Fibroblast of skin of left quadriceps (primary cell): Measurements from ENCODE around the gene NANOS1.
"Not testable (repeated sequence)": the region's sequence is repeated elsewhere in the genome, so short reads cannot be mapped to it uniquely, and the experiment has no call there.

Experiments
- DNase-seq, 2 experiments: peaks; one replicate each; pipeline ENCODE4 v3.0.0-alpha.2; 2013; ENCODE audit warnings: low read depth in 2 of 2

NANOS1 gene

DNA sequence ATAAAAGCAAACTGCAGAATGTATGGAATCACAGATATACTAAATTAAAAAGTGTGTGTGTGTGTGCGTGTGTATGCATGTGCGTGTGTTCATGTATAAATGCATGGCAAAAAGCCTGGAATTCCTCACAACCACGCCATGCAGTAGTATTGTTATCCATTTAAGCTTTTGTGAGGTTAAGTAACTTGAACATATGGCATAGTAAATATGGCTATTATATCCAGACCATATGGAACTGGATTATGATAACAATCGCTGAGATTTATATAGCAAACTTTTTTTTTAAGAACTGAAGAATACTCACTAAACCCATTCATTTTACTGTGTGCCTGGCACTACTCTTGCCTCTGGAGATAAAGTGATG, 22.3 kb upstream of the NANOS1 start:
- DNase-seq: no peak

DNA sequence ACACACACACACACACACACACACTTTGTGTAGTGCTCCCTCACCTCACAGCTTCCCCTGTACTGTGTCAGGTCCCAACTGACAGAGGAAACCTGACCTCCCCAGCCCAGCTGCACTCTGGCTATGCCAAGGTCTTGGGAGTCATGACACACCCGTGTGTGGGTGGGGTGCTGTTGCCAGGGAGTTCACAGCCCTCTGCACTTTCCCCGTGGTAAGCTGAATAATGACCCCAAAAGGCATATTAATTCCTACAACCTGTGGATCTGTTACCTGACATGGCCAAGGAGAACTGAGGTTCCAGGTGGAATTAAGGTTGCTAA, 8.9 kb upstream of the NANOS1 start:
- DNase-seq: no peak

DNA sequence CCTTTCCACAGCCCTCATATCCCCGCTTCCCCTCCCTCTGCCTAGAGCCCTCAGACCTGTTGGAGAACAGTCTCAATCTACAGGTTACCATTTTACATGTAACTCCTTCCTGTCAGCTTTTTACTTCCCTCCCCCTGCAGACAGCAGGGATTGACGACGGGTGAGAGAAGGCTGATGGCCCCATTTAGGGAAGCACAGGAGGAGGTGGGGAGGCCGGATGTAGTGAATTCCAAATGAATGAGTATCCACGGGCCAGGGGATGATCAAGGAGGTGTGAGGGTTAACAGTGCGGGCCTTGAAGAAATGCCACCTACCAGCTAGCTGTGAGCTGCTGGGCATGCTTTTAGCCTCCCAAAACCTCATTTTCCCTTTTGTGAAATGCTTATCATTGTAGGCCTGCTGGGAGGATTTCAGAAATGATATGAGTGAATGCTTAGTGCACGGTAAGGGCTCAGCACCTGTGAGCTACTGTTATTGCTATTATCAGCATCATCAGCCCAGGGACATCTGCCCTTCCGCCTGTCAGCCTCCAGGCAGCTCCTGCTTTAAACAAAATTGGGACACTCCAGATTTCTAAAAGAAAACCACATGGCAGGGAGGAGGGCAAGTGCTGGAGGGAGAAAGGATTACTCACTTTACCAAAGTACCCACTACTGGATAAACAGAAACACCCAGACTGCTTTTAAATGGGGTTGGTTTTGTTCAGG, 6.5 kb upstream of the NANOS1 start:
- peak in 1 of 2 experiments; percentile 31 for DNase-seq

DNA sequence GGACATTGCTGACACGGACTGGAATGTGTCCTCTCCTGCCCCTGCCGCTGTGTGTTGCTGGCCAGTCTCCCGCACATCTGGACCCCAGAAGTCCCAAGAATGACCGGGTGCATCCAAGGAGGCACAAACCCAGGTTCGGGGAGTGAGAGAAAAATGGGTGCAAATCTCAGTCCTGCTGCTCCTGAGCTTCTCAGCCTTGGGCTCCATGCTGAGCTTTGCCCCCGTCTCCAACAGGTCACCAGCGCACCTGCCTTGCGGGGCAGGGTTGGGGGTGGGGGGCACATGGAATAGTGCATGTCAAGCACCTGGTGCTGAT, 6.0 kb upstream of the NANOS1 start:
- no peak for DNase-seq

DNA sequence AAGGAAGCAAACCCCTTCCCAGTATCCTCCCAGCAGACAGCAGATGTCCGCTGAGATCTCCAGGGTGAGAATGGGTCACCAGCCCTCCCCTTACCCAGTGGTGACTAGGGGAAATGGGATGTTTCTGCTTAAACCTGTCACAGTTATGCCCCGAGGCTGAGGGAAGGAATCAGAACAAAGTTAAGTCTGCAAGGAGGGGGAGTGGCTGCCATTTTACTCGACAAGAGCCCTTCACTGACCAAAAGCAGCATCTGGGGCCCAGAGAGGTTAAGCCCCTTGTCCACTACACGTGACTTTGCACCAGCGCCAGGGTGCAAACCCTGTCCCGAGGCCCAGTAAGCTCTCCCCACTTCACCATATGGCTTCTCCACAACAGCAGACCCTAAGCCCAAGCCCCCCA, 4.6 kb upstream of the NANOS1 start:
- DNase-seq: no peak

DNA sequence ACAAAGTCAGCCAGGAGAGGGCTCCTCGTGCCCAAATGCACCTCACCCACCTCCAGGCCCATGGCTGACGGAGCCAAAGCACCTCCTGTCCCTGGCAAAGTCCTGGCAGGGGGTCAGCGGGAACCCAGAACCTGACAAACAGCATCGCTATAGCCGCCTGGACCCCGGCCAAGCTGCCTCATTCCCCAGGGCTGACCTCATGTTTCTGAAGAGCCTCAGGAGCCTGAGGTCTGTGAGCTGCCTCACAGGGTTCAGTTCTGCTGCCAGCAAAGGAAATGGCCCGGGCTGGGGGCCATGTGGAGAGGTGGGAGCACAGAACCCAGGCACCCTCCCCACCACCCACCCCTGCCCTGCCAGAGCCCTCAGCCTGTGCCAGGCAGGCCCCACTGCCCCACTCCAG, 4.2 kb upstream of the NANOS1 start:
- peak; percentile 35 to 40 for DNase-seq

DNA sequence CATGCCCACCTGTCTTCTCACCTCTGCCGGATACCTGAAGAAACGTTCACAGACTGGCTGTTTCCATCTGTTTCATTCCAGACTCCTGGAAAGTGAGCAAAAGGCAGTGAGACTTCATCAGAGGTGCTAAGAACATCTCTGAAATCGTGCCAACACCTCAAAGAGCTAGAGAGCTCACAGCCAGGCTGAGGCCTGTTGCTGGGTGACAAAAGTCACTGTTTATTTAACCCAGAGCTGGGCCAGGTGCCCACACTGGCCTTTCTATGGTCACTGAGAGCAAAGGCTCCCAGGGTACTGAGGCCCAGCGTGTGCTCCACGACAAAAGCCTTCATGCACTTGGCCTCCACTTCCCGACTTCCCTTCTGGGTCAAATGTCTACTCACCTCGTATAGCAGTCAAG, 3.7 kb upstream of the NANOS1 start:
- DNase-seq: no peak

DNA sequence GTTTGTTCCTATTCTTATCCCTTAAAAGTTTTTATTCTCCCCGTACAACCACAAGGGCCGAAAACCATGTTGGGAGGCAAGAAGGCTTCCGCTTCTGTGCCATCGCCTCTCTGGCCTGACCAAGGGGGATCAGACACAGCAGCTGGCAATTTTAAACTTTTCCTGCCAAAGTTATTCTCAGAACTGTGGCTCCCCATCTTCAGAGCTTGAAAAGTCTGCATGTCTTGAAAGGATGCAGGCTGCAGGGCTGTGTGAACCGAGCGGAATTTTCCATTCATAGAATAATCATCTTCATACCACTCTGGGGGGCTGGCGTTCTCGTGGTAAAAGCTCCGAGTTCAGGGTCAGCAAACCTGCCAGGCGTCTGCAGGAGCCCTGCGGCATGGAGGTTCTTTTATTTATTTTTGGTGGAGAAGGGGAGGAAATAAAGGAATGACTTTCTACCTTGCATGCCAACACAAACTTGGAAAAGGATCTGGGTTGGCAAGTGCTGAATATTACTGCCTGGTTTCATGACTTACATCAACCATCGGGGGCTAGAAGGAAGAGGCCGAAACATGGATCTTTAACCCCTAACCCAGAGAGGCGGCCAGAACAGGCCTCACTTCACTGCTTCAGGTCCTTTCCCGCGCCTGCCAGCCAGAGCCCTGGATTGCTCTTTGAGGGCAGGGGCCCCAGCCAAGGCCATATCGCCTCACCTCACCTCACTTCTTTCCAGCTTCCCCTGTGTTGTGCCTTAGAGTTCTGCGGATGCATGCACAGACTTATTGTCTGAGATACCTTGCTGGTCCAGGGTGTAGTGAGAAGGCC, 3.0 kb upstream of the NANOS1 start:
- DNase-seq: no peak

DNA sequence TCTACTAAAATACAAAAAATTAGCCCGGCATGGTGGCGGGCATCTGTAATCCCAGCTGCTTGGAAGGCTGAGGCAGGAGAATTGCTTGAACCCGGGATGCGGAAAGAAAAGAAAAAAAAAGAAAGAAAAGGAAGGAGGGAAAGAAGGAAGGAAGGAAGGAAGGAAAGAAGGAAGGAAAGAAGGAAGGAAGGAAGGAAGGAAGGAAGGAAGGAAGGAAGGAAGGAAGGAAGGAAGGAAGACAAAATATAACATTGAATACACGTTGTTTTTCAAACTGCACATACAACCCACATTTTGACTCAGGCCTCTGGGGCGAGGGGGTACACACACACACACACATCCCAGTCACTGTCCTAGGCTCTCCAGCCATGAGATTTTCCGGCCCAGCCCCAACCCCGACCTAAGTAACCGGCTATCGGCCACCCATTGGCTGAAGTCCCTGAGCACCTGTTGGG, 1.0 kb upstream of the NANOS1 start:
- not testable (repeated sequence) for DNase-seq

DNA sequence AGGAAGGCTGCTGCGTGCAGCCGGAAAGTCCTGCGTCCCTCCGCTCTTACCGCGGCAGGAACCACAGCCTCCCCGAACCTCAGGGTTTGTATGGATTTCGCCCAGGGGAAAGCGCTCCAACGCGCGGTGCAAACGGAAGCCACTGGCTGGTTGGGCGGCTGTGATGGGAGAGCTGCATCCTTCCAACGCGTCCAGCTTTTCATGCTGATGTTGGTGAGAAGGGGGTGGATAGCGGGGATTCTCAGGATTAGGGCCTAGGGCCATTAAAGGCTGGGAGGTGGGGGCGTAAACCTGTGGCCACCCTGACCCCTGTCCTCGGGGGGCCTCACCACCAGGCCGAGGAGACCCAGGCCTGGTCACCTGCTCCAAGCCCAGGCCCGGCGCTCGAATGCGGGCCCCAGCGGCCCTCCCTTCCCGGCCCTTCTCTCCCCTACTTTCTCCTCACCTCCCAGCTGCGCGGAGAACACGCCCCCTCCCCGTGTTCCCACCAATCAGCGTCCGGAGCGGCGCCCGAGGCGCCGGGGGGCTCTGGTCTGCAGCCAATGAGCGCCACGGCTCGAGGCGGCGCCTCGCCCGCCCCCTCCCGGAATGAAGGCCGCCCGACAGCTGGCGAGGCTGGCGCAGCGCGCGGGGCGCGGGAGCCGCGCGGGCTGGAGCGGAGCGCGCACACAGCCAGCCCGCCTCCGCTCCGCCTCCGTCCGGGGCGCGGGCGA, 458 bp upstream of the NANOS1 start:
- peak; percentile 64 to 68 for DNase-seq

DNA sequence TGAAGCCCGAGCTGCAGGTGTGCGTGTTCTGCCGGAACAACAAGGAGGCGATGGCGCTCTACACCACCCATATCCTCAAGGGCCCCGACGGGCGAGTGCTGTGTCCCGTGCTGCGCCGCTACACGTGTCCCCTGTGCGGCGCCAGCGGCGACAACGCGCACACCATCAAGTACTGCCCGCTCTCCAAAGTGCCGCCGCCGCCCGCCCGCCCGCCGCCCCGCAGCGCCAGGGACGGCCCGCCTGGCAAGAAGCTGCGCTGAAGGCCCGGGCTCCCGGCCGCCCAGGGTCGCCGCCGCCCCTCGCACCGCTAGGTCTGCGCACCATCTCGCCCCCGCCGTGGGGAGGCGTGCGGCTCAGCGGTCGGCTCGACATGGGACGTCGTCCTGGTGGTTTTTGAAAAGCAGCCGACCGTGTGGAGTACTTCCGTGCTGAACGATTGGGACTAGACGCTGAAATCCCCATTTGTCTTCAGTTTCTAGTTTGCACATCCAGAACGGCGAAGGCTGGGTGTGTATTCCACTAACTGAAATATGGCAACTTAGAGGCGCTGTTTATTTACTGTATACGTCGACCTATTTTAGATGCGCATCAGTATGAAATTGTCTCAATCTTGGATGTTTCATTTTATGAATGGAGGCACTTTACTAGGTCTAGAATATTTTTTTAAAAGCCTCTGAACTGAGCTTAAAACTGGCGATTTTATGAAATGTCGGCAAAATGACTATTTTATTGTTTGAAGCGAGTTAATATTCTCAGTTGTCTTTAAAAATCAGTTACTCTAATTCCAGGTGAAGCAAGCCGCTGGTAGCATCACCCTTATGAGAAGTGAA, 1.1 kb downstream of the NANOS1 start:
- DNase-seq: no peak

DNA sequence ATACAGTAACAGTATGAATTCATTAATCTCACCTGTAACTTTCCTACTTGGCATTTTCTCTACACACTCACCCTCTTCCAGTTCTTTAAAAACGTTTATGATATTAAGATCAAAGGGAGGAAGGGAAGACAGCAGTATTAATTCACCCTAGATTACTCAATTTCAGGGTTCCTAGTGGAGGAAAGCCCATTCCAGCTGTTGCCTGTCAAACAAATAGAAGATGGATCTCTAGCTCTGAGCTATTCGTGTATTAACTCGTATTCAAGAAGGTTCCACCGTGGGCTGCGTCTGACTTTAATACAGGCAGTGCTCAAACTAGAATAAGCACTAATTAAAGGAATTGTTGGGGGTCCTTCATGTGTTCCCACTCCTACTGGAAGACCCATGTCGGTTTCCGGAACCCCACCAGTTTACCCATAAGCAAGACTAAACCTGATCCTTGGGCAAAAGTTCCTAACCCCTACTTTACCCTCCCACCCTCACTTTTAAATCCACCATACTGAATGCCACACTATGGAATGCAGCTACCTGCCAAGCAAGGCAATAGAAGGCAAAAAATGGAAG, 2.1 kb downstream of the NANOS1 start:
- DNase-seq: no peak

DNA sequence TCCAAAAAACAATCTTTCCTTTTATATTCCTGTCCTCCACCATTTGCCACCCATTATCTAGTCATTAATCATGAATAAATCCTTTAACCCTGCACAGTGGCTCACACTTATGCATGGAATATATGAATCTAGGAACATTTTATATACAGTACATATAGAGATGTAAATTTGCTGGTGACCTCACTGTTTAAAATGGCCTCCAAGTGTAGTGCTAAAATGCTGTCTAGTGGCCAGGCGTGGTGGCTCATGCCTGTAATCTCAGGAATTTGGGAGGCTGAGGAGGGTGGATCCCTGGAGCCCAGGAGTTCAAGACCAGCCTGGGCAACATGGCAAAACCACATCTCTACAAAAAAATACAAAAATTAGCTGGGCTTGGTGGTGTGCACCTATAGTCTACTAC, 9.6 kb downstream of the NANOS1 start:
- DNase-seq: no peak

DNA sequence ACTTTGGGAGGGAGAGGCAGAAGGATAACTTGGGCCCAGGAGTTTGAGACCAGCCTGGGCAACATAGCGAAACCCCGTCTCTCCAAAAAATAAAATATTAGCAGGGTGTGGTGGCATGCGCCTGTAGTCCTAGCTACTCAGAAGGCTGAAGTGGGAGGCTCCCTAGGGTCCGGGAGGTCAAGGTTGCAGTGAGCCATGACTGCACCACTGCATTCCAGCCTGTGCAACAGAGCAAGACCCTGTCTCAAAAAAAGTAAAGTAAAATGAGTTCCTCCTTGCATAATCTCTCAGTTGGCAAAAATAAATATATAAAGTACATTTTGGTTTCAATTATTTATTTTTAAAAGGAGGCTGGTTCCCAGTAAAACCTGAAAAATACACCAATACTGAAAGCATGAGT, 11.8 kb downstream of the NANOS1 start:
- no peak for DNase-seq

DNA sequence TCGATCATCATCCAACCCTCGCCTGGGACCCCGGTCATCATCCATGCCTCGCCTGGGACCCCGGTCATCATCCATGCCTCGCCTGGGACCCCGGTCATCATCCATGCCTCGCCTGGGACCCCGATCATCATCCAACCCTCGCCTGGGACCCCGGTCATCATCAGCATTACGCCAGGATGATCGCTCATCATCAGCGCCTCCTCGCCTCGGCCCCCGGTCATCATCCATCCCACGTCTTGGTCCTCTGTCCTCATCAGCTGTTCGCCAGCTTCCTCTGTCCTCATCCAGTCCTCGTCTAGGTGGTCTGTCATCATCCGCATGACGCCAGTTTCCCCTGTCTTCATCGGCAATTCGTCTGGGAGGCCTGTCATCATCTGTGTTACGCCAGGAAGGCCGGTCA, 12.7 kb downstream of the NANOS1 start:
- DNase-seq: no peak

DNA sequence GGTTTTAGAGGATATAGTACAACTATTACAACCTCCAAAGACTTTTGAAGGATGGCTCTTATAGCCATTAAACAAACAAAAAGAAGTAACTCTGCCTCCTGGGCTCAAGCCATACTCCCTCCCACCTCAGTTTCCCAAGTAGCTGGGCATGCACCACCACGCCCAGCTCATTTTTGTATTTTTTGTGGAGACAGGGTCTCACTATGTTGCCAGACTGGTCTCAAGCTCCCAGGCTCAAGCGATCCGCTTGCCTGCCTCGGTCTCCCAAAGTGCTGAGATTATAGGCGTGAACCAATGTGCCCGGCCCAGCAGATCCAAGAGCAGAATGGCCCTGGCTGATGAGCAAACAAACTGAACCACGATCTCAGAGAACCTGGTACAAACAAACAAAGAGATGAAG, 16.0 kb downstream of the NANOS1 start:
- DNase-seq: no peak

DNA sequence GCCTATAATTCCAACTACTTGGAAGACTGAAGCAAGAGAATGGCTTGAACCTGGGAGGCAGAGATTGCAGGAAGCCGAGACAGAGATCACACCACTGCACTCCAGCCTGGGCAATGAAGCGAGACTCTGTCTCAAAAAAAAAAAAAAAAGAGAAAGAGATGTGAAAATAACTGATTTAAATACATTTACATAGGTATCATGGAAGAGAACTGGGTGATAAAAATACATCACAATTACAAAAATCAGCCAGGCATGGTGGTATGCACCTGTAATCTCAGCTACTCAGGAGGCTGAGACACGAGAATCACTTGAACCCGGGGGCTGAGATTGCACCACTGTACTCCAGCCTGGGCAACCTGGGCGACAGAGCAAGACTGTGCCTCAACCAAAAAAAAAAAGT, 19.8 kb downstream of the NANOS1 start:
- no peak for DNase-seq

DNA sequence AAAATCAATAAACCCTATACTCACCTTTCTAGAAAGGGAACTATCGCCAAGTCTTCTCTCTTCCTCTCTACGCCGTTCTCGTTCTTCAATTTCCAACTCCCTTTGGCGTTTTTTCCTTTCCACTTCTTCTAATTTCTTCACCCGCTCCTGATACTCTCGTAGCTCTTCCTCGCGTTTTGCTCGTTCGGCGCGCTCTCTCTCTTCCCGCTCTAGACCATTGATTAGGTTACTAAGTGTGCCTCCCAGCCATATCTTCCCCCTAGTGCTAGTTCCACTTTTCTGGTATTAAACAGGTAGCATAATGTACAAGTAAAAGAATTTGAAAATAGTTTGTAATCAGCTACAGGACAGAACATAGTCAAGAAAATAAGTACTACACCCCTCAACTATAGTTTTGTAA, 20.3 kb downstream of the NANOS1 start:
- DNase-seq: no peak

DNA sequence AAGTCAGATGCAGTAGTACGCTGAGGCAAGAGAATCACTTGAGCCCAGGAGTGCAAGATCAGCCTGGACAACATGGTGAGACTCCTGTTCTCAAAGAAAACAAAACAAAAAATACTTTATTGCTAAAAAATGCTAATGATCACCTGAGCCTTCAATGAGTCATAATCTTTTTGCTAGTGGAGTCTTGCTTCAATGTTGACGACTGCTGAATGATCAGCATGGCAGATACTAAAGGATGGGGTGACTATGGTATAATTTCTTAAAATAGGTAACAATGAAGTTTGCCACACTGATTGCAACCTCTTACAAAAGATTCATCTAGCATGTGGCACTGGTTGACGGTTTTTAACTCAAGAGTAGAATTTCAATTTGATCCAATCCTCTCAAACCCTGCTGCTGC, 22.3 kb downstream of the NANOS1 start:
- DNase-seq: no peak

DNA sequence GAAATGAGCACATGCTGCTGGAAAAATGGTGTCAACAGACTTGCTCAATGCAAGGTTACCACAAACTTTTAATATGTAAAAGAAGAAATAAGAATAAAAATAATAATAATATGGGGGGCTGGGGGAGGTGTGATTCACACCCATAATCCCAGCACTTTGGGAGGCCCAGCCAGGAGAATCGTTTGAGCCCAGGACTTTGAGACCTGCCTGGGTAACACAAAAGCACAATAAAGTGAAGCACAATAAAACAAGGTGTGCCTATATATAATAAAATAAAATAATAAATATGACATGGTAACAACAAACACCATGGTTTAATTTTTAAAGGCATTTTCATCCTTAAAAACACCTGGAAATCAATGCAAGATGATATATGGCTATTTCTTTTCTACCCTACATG, 26.0 kb downstream of the NANOS1 start:
- no peak for DNase-seq

DNA sequence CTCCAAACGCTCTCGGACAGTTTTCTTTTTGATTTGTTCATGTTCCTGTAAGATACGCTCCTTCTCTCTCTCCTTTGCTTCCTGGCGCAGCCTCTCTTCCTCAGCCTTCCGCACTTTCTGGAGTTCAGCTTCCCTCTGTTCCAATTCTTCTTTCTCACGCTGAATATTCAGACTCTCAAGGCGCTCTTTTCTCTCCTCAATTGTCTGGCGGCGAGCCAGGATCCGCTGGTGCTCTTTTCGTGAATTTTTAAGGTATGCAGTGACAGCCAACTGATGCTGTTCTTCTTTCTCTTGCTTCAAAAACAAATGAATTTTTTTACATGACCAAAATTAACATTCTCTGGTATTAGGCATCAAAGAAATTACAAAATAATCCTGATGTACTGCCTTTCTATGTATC, 28.5 kb downstream of the NANOS1 start:
- no peak for DNase-seq

DNA sequence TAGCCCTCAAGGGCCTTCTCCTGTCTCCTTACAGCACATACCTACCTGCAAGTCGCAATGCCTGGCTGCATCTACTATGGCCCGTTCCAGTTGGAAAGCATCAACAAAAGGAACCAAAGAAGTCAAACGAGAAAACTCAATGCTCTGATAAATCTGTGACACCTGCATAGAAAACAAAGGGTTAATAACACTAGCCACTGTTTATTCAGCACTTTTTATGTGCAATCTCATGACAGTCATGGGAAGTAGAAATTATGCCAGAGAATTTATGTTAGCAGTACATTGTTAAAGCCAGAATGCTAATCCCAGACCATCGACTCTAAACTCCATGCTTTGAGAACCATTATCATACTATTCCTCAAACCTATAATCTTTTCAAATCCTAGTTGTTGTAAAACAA, 30.0 kb downstream of the NANOS1 start:
- no peak for DNase-seq
